ENCODE results near the gene ATP6V0D1. TPM values are rescaled to one million over a fixed set of nuclear protein-coding genes. Genes with fewer than 3 reads are reported as not detected.
A peak's percentile ranks its signal among the peaks of the same experiment; 100 is the strongest.

Gene ATP6V0D1
- total RNA-seq, 3 donors from 2014 or later (not counting 1 experiment from before 2014, with no cell fraction given) = 76.0 to 84.9 (median 83.3) TPM

DNA sequence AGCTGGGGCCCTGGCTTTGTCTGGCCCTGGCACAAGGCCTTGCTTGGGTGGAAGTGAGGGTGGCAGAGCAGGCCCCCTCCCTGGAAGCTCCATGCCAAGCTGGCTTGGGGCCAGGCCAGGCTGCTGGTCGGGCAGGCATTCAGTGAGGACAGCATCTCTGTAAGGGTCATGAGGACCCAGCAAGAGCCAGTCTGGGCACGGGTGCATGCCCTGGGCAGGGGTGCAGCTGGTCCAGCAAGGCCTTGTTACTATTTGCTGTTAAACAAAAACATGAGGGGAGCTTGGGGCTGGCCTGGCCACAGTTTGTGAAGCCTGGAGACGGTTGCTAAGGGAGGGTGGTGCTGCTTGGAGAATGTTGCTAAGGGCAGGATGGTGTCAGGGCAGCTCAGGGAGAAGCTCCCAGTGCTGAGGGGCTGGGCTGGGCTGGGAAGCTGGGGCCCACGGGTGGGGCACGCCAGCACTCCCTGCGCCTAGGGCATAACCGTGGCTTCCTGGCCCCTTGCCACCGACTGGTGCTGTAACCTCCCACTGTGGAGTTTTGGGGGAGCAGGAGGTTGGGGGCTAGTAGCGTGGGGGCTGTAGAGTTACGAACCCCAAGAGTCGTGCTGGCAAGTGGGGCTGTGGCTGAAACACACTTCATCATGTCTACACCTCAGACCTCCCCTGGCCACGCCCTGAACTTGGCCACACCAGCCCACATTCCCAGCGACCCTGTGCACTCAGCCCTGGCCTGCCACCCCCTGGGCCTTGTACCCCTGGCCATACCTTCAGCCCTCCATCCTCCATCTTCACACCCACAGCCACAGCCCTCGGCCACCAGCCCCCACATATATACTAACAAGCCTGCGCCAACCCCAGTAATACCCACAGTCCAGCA lies 89.3 kb downstream of the ATP6V0D1 start:
- TF ChIP-seq, protein P1, sequence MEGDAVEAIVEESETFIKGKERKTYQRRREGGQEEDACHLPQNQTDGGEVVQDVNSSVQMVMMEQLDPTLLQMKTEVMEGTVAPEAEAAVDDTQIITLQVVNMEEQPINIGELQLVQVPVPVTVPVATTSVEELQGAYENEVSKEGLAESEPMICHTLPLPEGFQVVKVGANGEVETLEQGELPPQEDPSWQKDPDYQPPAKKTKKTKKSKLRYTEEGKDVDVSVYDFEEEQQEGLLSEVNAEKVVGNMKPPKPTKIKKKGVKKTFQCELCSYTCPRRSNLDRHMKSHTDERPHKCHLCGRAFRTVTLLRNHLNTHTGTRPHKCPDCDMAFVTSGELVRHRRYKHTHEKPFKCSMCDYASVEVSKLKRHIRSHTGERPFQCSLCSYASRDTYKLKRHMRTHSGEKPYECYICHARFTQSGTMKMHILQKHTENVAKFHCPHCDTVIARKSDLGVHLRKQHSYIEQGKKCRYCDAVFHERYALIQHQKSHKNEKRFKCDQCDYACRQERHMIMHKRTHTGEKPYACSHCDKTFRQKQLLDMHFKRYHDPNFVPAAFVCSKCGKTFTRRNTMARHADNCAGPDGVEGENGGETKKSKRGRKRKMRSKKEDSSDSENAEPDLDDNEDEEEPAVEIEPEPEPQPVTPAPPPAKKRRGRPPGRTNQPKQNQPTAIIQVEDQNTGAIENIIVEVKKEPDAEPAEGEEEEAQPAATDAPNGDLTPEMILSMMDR (IDR thresholded peaks at IDR 0.05) = no peak
- no peaks in the 10 kb centered on the region for H3K36me3 Mint-ChIP-seq
- no peaks in the 10 kb centered on the region for H3K36me3 ChIP-seq (ENCODE audit: control insufficient read depth, insufficient read depth, low read length)
- peak overlapping the region; percentile 40 for H3K4me3 Mint-ChIP-seq
- no peak overlapping the region for H3K27ac ChIP-seq (ENCODE audit: low read length)
- DNase-seq (no peak), ATAC-seq (no peak)
- H3K4me1 Mint-ChIP-seq = peaks cover 5 to 24% of the 10 kb centered on the region in 2 donors
- no peak overlapping the region for H3K4me3 ChIP-seq (ENCODE audit: low read length)
- peaks cover 54% of the 10 kb centered on the region for H3K4me1 ChIP-seq (ENCODE audit: control insufficient read depth, insufficient read depth, low read length)
- WGBS (ENCODE audit: insufficient coverage) = 72% methylated on average over 15 of the region's 15 CpGs
- no peaks in the 10 kb centered on the region for H3K9me3 Mint-ChIP-seq
- peaks cover 9 to 32% of the 10 kb centered on the region in 2 donors for H3K27me3 Mint-ChIP-seq (ENCODE audit: low read depth in 2 of 2)
- H3K27me3 ChIP-seq (ENCODE audit: control insufficient read depth, insufficient read depth, low read length) = peaks cover 27% of the 10 kb centered on the region
- no peaks in the 10 kb centered on the region for H3K9me3 ChIP-seq (ENCODE audit: control insufficient read depth, insufficient read depth, low read length)
- intact Hi-C loops (cut with micrococcal nuclease) = no loop called here
- H3K27ac Mint-ChIP-seq = peak overlapping the region in 1 of 2 donors; percentile 42

GRCh38 chr16:67390816-67391423 lies 90.0 kb downstream of the ATP6V0D1 start:
- Mint-ChIP-seq H3K27ac (peak overlapping the region in 1 of 2 donors; percentile 42), H3K36me3 (no peaks in the 10 kb centered on the region), H3K4me3 (no peak overlapping the region), H3K27me3 (ENCODE audit: low read depth in 2 of 2) (peaks cover 9 to 32% of the 10 kb centered on the region in 2 donors), H3K9me3 (no peaks in the 10 kb centered on the region), H3K4me1 (peaks cover 5 to 24% of the 10 kb centered on the region in 2 donors)
- 91% methylated on average over 11 of the region's 11 CpGs for WGBS (ENCODE audit: insufficient coverage)
- Histone ChIP-seq H3K27ac (ENCODE audit: low read length) (no peak overlapping the region), H3K4me3 (ENCODE audit: low read length) (no peak overlapping the region), H3K36me3 (ENCODE audit: control insufficient read depth, insufficient read depth, low read length) (no peaks in the 10 kb centered on the region), H3K4me1 (ENCODE audit: control insufficient read depth, insufficient read depth, low read length) (peaks cover 54% of the 10 kb centered on the region), H3K27me3 (ENCODE audit: control insufficient read depth, insufficient read depth, low read length) (peaks cover 25% of the 10 kb centered on the region), H3K9me3 (ENCODE audit: control insufficient read depth, insufficient read depth, low read length) (no peaks in the 10 kb centered on the region)
- TF ChIP-seq, protein P1 (IDR thresholded peaks at IDR 0.05) = no peak
- DNase-seq = no peak
- ATAC-seq = no peak
- intact Hi-C loops (cut with micrococcal nuclease) = no loop called here

- peaks cover 47% of the 10 kb centered on the region for H3K4me1 ChIP-seq (ENCODE audit: control insufficient read depth, insufficient read depth, low read length)
Observed at GRCh38 chr16:67389911-67390815, 90.8 kb downstream of the ATP6V0D1 start.

More at GRCh38 chr16:67389911-67390815, 90.8 kb downstream of the ATP6V0D1 start:
- Mint-ChIP-seq H3K27me3 (ENCODE audit: low read depth in 2 of 2) (peaks cover 9 to 34% of the 10 kb centered on the region in 2 donors), H3K4me3 (no peak overlapping the region), H3K36me3 (no peaks in the 10 kb centered on the region), H3K27ac (no peak overlapping the region), H3K9me3 (no peaks in the 10 kb centered on the region), H3K4me1 (peaks cover 5 to 24% of the 10 kb centered on the region in 2 donors)
- H3K4me3 ChIP-seq (ENCODE audit: low read length) = no peak overlapping the region
- peak in 1 of 3 donors; percentile 33 for ATAC-seq
- TF ChIP-seq, protein P1 (IDR thresholded peaks at IDR 0.05) = no peak
- no peaks in the 10 kb centered on the region for H3K9me3 ChIP-seq (ENCODE audit: control insufficient read depth, insufficient read depth, low read length)
- H3K27ac ChIP-seq (ENCODE audit: low read length) = no peak overlapping the region
- peaks cover 21% of the 10 kb centered on the region for H3K27me3 ChIP-seq (ENCODE audit: control insufficient read depth, insufficient read depth, low read length)
- WGBS (ENCODE audit: insufficient coverage) = 62% methylated on average over 27 of the region's 27 CpGs
- no peak for DNase-seq
- intact Hi-C loops (cut with micrococcal nuclease) = no loop called here
- H3K36me3 ChIP-seq (ENCODE audit: control insufficient read depth, insufficient read depth, low read length) = no peaks in the 10 kb centered on the region

Data from natural killer cell (primary cell).